Liver (tissue), 9 donors: ENCODE results near the gene AGBL4. TPM values are rescaled to one million over a fixed set of nuclear protein-coding genes. Genes with fewer than 3 reads are reported as not detected.

ENCODE experiments used
- DNase-seq: peaks from one replicate; pipeline ENCODE4 v3.0.0-alpha.2; 2017; ENCODE audit warnings: low spot score
- H3K27ac ChIP-seq, 2 donors: one replicate each; pipeline ENCODE4 v1.7.0; 2013; ENCODE audit warnings: inconsistent platforms in 2 of 2, low read length in 2 of 2, control low read depth in 1 of 2, low read depth in 1 of 2, mild to moderate bottlenecking in 1 of 2
- H3K27me3 ChIP-seq, 4 donors: one replicate each; pipeline versions ENCODE4 v1.6.1 to v1.7.0; 2013; ENCODE audit warnings: low read length in 3 of 4, inconsistent platforms in 1 of 4, mild to moderate bottlenecking in 1 of 4, moderate library complexity in 1 of 4; ENCODE audit not compliant: control insufficient read depth in 4 of 4, insufficient read depth in 4 of 4
- H3K36me3 ChIP-seq, 4 donors: one replicate each; pipeline versions ENCODE4 v1.6.1 to v1.7.0; 2013; ENCODE audit warnings: low read length in 3 of 4, mild to moderate bottlenecking in 3 of 4, low read depth in 1 of 4, moderate library complexity in 1 of 4; ENCODE audit not compliant: control insufficient read depth in 4 of 4, insufficient read depth in 3 of 4
- H3K4me1 ChIP-seq, 4 donors: one replicate each; pipeline versions ENCODE4 v1.6.1 to v1.7.0; 2013; ENCODE audit warnings: low read length in 3 of 4, mild to moderate bottlenecking in 3 of 4, moderate library complexity in 1 of 4; ENCODE audit not compliant: control insufficient read depth in 4 of 4, insufficient read depth in 4 of 4
- H3K4me3 ChIP-seq, 3 donors: one replicate each; pipeline versions ENCODE4 v1.6.1 to v1.7.0; 2013; ENCODE audit warnings: low read length in 3 of 3, control low read depth in 1 of 3, low read depth in 1 of 3, mild to moderate bottlenecking in 1 of 3
- H3K9ac ChIP-seq, 2 donors: one replicate each; pipeline ENCODE4 v1.7.0; 2013; ENCODE audit warnings: low read length in 2 of 2, mild to moderate bottlenecking in 2 of 2, moderate library complexity in 2 of 2, control low read depth in 1 of 2, low read depth in 1 of 2
- H3K9me3 ChIP-seq, 4 donors: one replicate each; pipeline versions ENCODE4 v1.6.1 to v1.7.0; 2013; ENCODE audit warnings: low read length in 3 of 4; ENCODE audit not compliant: control insufficient read depth in 4 of 4
- ATF3 ChIP-seq: IDR thresholded peaks from 2 replicates; pipeline ENCODE4 v1.6.1; 2016; ENCODE audit warnings: antibody characterized with exemption
- CTCF ChIP-seq: fragments of 150-350 bp; IDR thresholded peaks from 2 replicates; pipeline ENCODE4 v1.5.1; 2017; ENCODE audit warnings: improper control_type of control experiment, low read depth, low read length; ENCODE audit not compliant: missing input control
- EGR1 ChIP-seq, 2 donors: IDR thresholded peaks; 2 replicates each; pipeline ENCODE4 v1.6.1; 2016 to 2018; ENCODE audit warnings: antibody characterized with exemption in 2 of 2, low read depth in 2 of 2
- FOXA1 ChIP-seq: IDR thresholded peaks from 2 replicates; pipeline ENCODE4 v1.6.1; 2016; ENCODE audit warnings: antibody characterized with exemption
- FOXA2 ChIP-seq: IDR thresholded peaks from 2 replicates; pipeline ENCODE4 v1.6.1; 2016; ENCODE audit warnings: antibody characterized with exemption
- GABPA ChIP-seq, 2 donors: IDR thresholded peaks in 1 of 2; conservative IDR thresholded peaks in 1 of 2; 2 replicates each; pipeline ENCODE4 v1.6.1; 2016; ENCODE audit warnings: antibody characterized with exemption in 2 of 2, mild to moderate bottlenecking in 1 of 2, moderate library complexity in 1 of 2
- JUND ChIP-seq, 2 donors: IDR thresholded peaks; 2 replicates each; pipeline ENCODE4 v1.6.1; 2016; ENCODE audit warnings: antibody characterized with exemption in 2 of 2
- MAX ChIP-seq: IDR thresholded peaks from 2 replicates; pipeline ENCODE4 v1.6.1; 2016; ENCODE audit warnings: antibody characterized with exemption
- RAD21 ChIP-seq, 2 donors: IDR thresholded peaks; 2 replicates each; pipeline ENCODE4 v1.6.1; 2016; ENCODE audit warnings: antibody characterized with exemption in 2 of 2, mild to moderate bottlenecking in 2 of 2
- REST ChIP-seq: IDR thresholded peaks from 2 replicates; pipeline ENCODE4 v1.6.1; 2016; ENCODE audit warnings: antibody characterized with exemption, mild to moderate bottlenecking
- RXRA ChIP-seq, 2 donors: IDR thresholded peaks; 2 replicates each; pipeline ENCODE4 v1.6.1; 2017 to 2018; ENCODE audit warnings: antibody characterized with exemption in 2 of 2, mild to moderate bottlenecking in 1 of 2
- SP1 ChIP-seq: IDR thresholded peaks from 2 replicates; pipeline ENCODE4 v1.6.1; 2018; ENCODE audit warnings: antibody characterized with exemption, mild to moderate bottlenecking
- TAF1 ChIP-seq: conservative IDR thresholded peaks from 2 replicates; pipeline ENCODE4 v1.6.1; 2016; ENCODE audit warnings: antibody characterized with exemption, mild to moderate bottlenecking
- YY1 ChIP-seq: IDR thresholded peaks from 2 replicates; pipeline ENCODE4 v1.6.1; 2016; ENCODE audit warnings: antibody characterized with exemption, mild to moderate bottlenecking
- WGBS: extraction: QIAGEN DNeasy Blood & Tissue Kit; methylation state at CpG from one replicate; pipeline ENCODE4 v1.1.7; 2013; 5-methylcytosine and 5-hydroxymethylcytosine counted together
- polyA plus RNA-seq, 2 donors: library from polyadenylated mRNA; stranded (reverse) in 1 of 2; unstranded in 1 of 2; fragments of 200-250 nt in 1 of 2; fragments of >200 nt in 1 of 2; fragmentation: Nextera tagmentation in 1 of 2; extraction: Ambion mirVana in 1 of 2; gene quantifications; one replicate each; pipeline versions ENCODE4 v1.2.1 to v1.2.3, GENCODE V29; 2013 to 2015
- total RNA-seq, 2 donors: library from RNA; depleted of rRNA; stranded (reverse); fragments of >200 nt; gene quantifications; one replicate each; pipeline ENCODE4 v1.2.3, GENCODE V29; 2014
- donor health status: healthy.
- donor health status: healthy.
- donor health status: healthy.
- donor health status: healthy.
- donor health status: healthy.

AGBL4 gene
- total and polyA plus RNA-seq, 4 donors, result 0.75 to 0.76 TPM; not detected in 2

- TF ChIP-seq REST (no peak), TAF1 (no peak)
These were observed 1024.4 kb downstream of the AGBL4 start (continued) for GRCh38 chr1:48999321-48999720.

- WGBS, result 83% methylated on average over 2 of the region's 2 CpGs
- no peak for TF ChIP-seq RXRA (IDR thresholded peaks at IDR 0.05)
- Histone ChIP-seq H3K9ac (no peak overlapping the region), H3K27ac (no peak overlapping the region), H3K36me3 (no peaks in the 10 kb centered on the region), H3K27me3 (no peaks in the 10 kb centered on the region), H3K4me1 (no peaks in the 10 kb centered on the region), H3K9me3 (peaks cover 0 to 3% (median 1%) of the 10 kb centered on the region in 4 donors), H3K4me3 (no peak overlapping the region)
- no peak for DNase-seq
These were observed 1027.4 kb downstream of the AGBL4 start for GRCh38 chr1:48996311-48996710.

- no peak for TF ChIP-seq ATF3
- no peak for TF ChIP-seq RAD21 (IDR thresholded peaks at IDR 0.05)
- no peak for TF ChIP-seq REST
- no peak for TF ChIP-seq FOXA2
- no peak for TF ChIP-seq RXRA (IDR thresholded peaks at IDR 0.05)
- no peak for TF ChIP-seq FOXA1
- TF ChIP-seq MAX, result no peak
- TF ChIP-seq YY1, result no peak
- no peak for TF ChIP-seq CTCF
- TF ChIP-seq EGR1 (IDR thresholded peaks at IDR 0.05; ENCODE audit: low read depth in 2 of 2), result no peak
- no peak for TF ChIP-seq JUND (IDR thresholded peaks at IDR 0.05)
- TF ChIP-seq GABPA (IDR thresholded peaks at IDR 0.05 in 1 of 2, conservative IDR thresholded peaks at IDR 0.05 in 1 of 2), result no peak
- TF ChIP-seq SP1, result no peak
- H3K36me3 ChIP-seq, result no peaks in the 10 kb centered on the region
- peaks cover 0 to 3% (median 1%) of the 10 kb centered on the region in 4 donors for H3K9me3 ChIP-seq
- peaks cover 0 to 7% (median 0%) of the 10 kb centered on the region in 4 donors for H3K27me3 ChIP-seq
- no peak overlapping the region for H3K27ac ChIP-seq
- no peak for DNase-seq
- no peak overlapping the region for H3K9ac ChIP-seq
- H3K4me1 ChIP-seq, result no peaks in the 10 kb centered on the region
- 81% methylated on average over 9 of the region's 9 CpGs for WGBS
- H3K4me3 ChIP-seq, result no peak overlapping the region
These were observed 1035.0 kb downstream of the AGBL4 start for GRCh38 chr1:48988633-48989197.
